ENCODE results near the gene NGB.

NGB gene

DNA sequence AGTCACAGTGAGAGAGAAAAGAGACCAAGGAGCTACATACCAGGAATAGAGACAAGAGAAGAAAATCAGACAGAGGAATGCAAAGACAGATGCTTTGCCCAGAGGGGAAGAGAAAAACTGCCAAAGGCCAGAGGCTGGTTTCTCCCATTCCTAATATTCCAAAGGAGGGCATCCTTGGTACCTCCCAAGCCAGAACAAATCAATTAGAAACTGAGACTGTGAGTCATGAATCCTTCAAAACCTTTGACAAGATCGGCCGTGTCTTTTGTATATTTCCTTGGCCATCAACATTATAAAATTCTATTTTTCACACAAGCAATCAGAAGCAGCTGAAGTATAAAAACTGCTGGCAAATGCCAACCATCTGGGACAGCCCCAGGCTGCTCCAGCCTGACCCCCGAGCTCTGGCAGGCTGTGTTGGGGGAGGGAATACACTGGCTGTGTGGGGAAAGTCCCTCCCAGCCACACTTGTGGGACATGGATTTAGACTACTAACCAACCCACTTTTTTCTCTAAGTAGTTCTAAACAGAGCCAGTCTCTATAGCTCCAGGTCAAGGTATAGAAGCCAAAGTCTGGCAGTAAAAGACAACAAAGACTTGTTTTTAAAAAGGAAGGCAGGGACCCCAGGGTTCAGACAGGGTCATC lies 36.0 kb upstream of the NGB start:
- H3K4me1 Mint-ChIP-seq (ENCODE audit: low read depth): peaks cover 12% of the 10 kb centered on the region
- no peak for DNase-seq (ENCODE audit: low spot score)
- H3K27me3 Mint-ChIP-seq (ENCODE audit: low read depth): no peaks in the 10 kb centered on the region
- H3K9me3 Mint-ChIP-seq: no peaks in the 10 kb centered on the region
- no peak overlapping the region for H3K27ac Mint-ChIP-seq
- no peaks in the 10 kb centered on the region for H3K36me3 Mint-ChIP-seq (ENCODE audit: low read depth)
- H3K4me3 Mint-ChIP-seq: no peak overlapping the region

DNA sequence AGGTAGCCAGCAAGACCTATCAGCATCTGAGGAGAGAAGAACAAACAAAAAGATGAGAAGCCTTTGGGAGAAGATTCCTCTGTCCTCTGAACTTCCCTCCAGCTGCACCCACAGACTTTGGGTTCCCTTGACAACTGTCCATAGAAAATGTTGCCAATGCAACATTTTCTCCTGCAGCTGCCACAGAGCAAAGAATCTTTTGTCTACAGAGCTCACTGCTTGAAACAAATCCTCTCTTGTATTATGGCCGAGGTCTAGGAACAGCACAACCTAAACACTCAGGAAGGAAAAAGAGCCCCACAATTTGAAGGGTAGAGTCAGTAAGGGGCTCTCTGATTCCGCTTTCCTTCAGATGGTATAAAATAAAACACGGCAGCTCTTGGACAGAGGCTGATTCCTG lies 35.4 kb upstream of the NGB start:
- no peak overlapping the region for H3K4me3 Mint-ChIP-seq
- peaks cover 12% of the 10 kb centered on the region for H3K4me1 Mint-ChIP-seq (ENCODE audit: low read depth)
- DNase-seq (ENCODE audit: low spot score): no peak
- H3K27ac Mint-ChIP-seq: no peak overlapping the region
- no peaks in the 10 kb centered on the region for H3K27me3 Mint-ChIP-seq (ENCODE audit: low read depth)
- no peaks in the 10 kb centered on the region for H3K36me3 Mint-ChIP-seq (ENCODE audit: low read depth)
- no peaks in the 10 kb centered on the region for H3K9me3 Mint-ChIP-seq

DNA sequence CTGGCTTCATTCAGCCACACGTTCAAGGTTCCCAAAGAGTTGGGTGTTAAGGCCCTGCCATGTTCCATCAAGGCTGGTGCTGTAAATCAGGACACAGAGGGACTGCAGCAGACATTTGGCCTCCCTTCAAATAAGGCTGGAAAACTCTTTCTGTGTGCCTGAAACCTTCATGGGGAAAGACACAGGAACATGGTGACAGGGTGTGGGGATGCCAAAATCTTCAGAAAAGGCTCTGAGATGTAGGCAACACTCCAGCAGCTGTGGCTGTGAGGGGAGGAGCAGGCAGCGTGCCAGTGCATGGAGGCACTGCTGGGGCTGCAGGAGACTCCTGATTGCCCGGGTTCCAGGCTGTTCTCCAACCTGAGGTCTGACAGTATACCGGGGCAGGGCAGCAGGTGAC lies 34.7 kb upstream of the NGB start:
- H3K9me3 Mint-ChIP-seq: no peaks in the 10 kb centered on the region
- H3K36me3 Mint-ChIP-seq (ENCODE audit: low read depth): no peaks in the 10 kb centered on the region
- peaks cover 12% of the 10 kb centered on the region for H3K4me1 Mint-ChIP-seq (ENCODE audit: low read depth)
- no peak for DNase-seq (ENCODE audit: low spot score)
- H3K4me3 Mint-ChIP-seq: no peak overlapping the region
- no peak overlapping the region for H3K27ac Mint-ChIP-seq
- no peaks in the 10 kb centered on the region for H3K27me3 Mint-ChIP-seq (ENCODE audit: low read depth)

GRCh38 chr14:77303417-77304156 lies 32.6 kb upstream of the NGB start:
- H3K4me3 Mint-ChIP-seq: peak overlapping the region; percentile 1
- H3K36me3 Mint-ChIP-seq (ENCODE audit: low read depth): no peaks in the 10 kb centered on the region
- DNase-seq (ENCODE audit: low spot score): peak; percentile 78
- peak overlapping the region; percentile 46 for H3K27ac Mint-ChIP-seq
- peaks cover 12% of the 10 kb centered on the region for H3K4me1 Mint-ChIP-seq (ENCODE audit: low read depth)
- H3K27me3 Mint-ChIP-seq (ENCODE audit: low read depth): no peaks in the 10 kb centered on the region
- no peaks in the 10 kb centered on the region for H3K9me3 Mint-ChIP-seq

- H3K4me3 Mint-ChIP-seq: no peak overlapping the region
- peak; percentile 78 for DNase-seq (ENCODE audit: low spot score)
- peaks cover 12% of the 10 kb centered on the region for H3K4me1 Mint-ChIP-seq (ENCODE audit: low read depth)
- H3K9me3 Mint-ChIP-seq: no peaks in the 10 kb centered on the region
- no peaks in the 10 kb centered on the region for H3K36me3 Mint-ChIP-seq (ENCODE audit: low read depth)
- H3K27me3 Mint-ChIP-seq (ENCODE audit: low read depth): no peaks in the 10 kb centered on the region
- H3K27ac Mint-ChIP-seq: no peak overlapping the region
These were observed 31.9 kb upstream of the NGB start for GRCh38 chr14:77302926-77303325.

DNA sequence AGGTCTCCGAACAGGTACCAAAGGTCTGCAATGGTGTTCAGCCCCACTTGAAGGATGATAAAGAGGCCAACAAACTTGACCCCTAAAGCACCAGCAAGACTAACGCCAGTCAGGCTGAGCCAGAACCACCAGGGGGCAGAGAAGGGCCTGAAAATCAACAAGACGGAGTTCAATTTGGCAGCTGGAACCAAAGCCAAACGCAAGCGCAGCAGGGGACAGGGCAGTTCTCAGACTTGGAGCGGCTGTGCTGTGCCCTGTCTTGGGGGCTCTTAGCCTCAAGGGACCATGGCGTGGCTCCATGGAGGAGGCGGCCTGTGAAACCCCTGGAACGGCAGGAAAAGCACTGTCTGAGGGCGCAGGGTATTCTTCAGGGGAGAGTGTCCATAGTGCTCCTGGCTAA lies 30.1 kb upstream of the NGB start:
- DNase-seq (ENCODE audit: low spot score): peak; percentile 51
- H3K4me3 Mint-ChIP-seq: no peak overlapping the region
- H3K27me3 Mint-ChIP-seq (ENCODE audit: low read depth): no peaks in the 10 kb centered on the region
- H3K36me3 Mint-ChIP-seq (ENCODE audit: low read depth): no peaks in the 10 kb centered on the region
- H3K4me1 Mint-ChIP-seq (ENCODE audit: low read depth): peaks cover 12% of the 10 kb centered on the region
- no peak overlapping the region for H3K27ac Mint-ChIP-seq
- no peaks in the 10 kb centered on the region for H3K9me3 Mint-ChIP-seq

GRCh38 chr14:77299771-77300170 lies 28.8 kb upstream of the NGB start:
- Mint-ChIP-seq H3K27me3 (ENCODE audit: low read depth) (no peaks in the 10 kb centered on the region), H3K36me3 (ENCODE audit: low read depth) (no peaks in the 10 kb centered on the region), H3K4me1 (ENCODE audit: low read depth) (peaks cover 12% of the 10 kb centered on the region), H3K9me3 (no peaks in the 10 kb centered on the region), H3K4me3 (no peak overlapping the region), H3K27ac (no peak overlapping the region)
- no peak for DNase-seq (ENCODE audit: low spot score)

- no peaks in the 10 kb centered on the region for H3K27me3 Mint-ChIP-seq (ENCODE audit: low read depth)
- no peak for DNase-seq (ENCODE audit: low spot score)
- H3K4me3 Mint-ChIP-seq: no peak overlapping the region
These were observed 25.9 kb upstream of the NGB start for GRCh38 chr14:77296906-77297305.

GRCh38 chr14:77296155-77296554 lies 25.1 kb upstream of the NGB start:
- Mint-ChIP-seq H3K27me3 (ENCODE audit: low read depth) (no peaks in the 10 kb centered on the region), H3K27ac (no peak overlapping the region), H3K36me3 (ENCODE audit: low read depth) (no peaks in the 10 kb centered on the region), H3K9me3 (no peaks in the 10 kb centered on the region), H3K4me3 (no peak overlapping the region), H3K4me1 (ENCODE audit: low read depth) (no peaks in the 10 kb centered on the region)
- no peak for DNase-seq (ENCODE audit: low spot score)

More at GRCh38 chr14:77296906-77297305, 25.9 kb upstream of the NGB start:
- H3K27ac Mint-ChIP-seq: no peak overlapping the region
- no peaks in the 10 kb centered on the region for H3K4me1 Mint-ChIP-seq (ENCODE audit: low read depth)
- no peaks in the 10 kb centered on the region for H3K9me3 Mint-ChIP-seq
- no peaks in the 10 kb centered on the region for H3K36me3 Mint-ChIP-seq (ENCODE audit: low read depth)

DNA sequence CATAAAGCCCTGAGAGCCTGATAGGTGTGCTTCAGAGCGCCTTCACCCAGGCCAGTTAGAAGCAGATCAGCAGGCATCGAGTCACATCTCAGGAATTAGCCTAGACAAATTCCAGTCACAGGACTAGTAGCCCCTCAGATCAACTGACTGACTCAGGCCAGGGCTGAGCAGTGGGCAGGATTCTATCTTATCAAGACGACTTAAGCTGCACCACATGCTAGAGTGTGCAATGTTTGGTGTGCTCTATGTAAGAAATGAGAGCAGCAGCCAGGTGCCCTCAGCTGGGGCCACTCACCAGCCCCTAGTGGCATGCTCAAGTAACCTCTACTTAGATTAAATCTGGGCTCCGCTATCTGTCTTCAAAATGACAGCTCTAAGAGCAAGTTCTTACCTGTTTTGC lies 19.7 kb upstream of the NGB start:
- H3K36me3 Mint-ChIP-seq (ENCODE audit: low read depth): no peaks in the 10 kb centered on the region
- no peaks in the 10 kb centered on the region for H3K9me3 Mint-ChIP-seq
- H3K27me3 Mint-ChIP-seq (ENCODE audit: low read depth): no peaks in the 10 kb centered on the region
- H3K4me3 Mint-ChIP-seq: no peak overlapping the region
- no peak for DNase-seq (ENCODE audit: low spot score)
- H3K4me1 Mint-ChIP-seq (ENCODE audit: low read depth): no peaks in the 10 kb centered on the region
- no peak overlapping the region for H3K27ac Mint-ChIP-seq

DNA sequence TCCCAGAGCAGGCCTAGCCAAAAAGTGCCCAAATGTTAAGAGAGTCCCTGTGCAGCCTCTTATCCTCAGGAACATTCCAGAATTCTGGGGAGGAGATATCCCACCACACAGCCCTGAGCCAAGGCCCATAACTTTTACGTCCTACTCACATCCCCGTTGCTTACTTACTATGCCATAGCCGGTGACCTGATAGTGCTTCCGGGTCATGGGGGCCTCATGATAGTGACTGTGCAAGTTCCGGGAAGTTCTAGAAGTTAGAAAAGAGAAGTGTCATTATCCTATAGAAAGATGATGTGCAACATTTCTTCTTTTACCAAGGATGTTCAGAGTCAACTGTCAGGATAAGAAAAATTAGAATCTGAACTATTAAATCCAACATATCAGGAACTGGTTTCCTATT lies 15.6 kb upstream of the NGB start:
- Mint-ChIP-seq H3K4me1 (ENCODE audit: low read depth) (no peaks in the 10 kb centered on the region), H3K27ac (no peak overlapping the region), H3K36me3 (ENCODE audit: low read depth) (peaks cover 3% of the 10 kb centered on the region), H3K9me3 (no peaks in the 10 kb centered on the region), H3K27me3 (ENCODE audit: low read depth) (no peaks in the 10 kb centered on the region), H3K4me3 (no peak overlapping the region)
- no peak for DNase-seq (ENCODE audit: low spot score)

- no peak overlapping the region for H3K4me3 Mint-ChIP-seq
These were observed 13.5 kb upstream of the NGB start for GRCh38 chr14:77284466-77284865.

DNA sequence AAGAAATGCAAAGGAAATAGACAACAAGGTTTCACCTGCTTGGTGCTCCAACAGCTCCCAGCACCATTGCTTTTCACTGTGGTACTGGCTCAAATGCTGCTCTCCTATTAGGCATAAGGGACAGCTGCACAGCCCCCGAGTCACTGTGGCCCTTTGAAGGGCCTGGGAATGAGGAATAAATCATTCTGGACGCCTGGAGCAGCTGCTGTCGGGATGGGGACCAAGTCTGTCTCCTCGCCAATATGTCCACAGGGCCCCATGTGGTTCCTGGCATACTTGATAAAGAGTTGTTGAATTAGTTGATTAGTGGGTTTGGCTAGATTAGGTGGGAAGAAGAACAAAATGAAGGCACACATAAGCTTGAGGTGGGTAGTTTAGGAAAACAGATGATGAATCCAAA lies 13.1 kb upstream of the NGB start:
- no peaks in the 10 kb centered on the region for H3K27me3 Mint-ChIP-seq (ENCODE audit: low read depth)
- H3K4me1 Mint-ChIP-seq (ENCODE audit: low read depth): no peaks in the 10 kb centered on the region
- no peak overlapping the region for H3K27ac Mint-ChIP-seq
- peaks cover 3% of the 10 kb centered on the region for H3K36me3 Mint-ChIP-seq (ENCODE audit: low read depth)
- H3K4me3 Mint-ChIP-seq: no peak overlapping the region
- DNase-seq (ENCODE audit: low spot score): no peak
- H3K9me3 Mint-ChIP-seq: no peaks in the 10 kb centered on the region

More at GRCh38 chr14:77284466-77284865, 13.5 kb upstream of the NGB start:
- no peaks in the 10 kb centered on the region for H3K27me3 Mint-ChIP-seq (ENCODE audit: low read depth)
- no peak for DNase-seq (ENCODE audit: low spot score)
- peaks cover 3% of the 10 kb centered on the region for H3K36me3 Mint-ChIP-seq (ENCODE audit: low read depth)
- no peaks in the 10 kb centered on the region for H3K9me3 Mint-ChIP-seq
- H3K4me1 Mint-ChIP-seq (ENCODE audit: low read depth): no peaks in the 10 kb centered on the region
- H3K27ac Mint-ChIP-seq: no peak overlapping the region

DNA sequence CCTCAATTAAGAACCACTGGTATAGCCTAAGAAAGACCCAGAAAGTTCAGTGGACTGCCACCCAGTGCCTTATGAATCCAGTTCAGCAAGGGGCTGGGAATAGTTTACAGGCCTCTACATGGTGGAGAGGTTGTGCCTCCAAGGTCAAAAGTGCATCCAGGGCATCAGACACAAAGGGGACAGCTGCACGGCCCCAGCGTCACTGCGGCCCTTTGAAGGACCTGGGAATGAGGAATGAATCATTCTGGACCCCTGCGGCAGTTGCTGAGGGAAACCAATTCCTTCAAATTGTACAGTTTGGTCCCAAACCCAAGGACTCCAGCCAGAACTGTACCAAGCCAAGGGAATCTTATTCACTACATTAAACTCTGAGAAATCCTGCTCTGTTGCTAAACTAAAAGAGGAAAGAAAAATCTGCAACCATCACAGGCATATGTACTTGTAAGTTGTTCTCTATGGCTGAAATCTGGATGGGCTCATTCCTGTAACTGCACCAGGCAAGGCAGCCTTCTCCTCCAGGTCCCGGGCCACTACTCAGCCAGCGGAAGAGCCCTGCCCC lies 10.9 kb upstream of the NGB start:
- no peak overlapping the region for H3K4me3 Mint-ChIP-seq
- H3K27me3 Mint-ChIP-seq (ENCODE audit: low read depth): no peaks in the 10 kb centered on the region
- H3K36me3 Mint-ChIP-seq (ENCODE audit: low read depth): peaks cover 3% of the 10 kb centered on the region
- no peak overlapping the region for H3K27ac Mint-ChIP-seq
- H3K4me1 Mint-ChIP-seq (ENCODE audit: low read depth): no peaks in the 10 kb centered on the region
- no peak for DNase-seq (ENCODE audit: low spot score)
- no peaks in the 10 kb centered on the region for H3K9me3 Mint-ChIP-seq

Measured in T-helper 2 cell treated with Interferon-gamma antibody and Interleukin-4, amounts not matched to agents 5 μg/mL and 100 μg/mL, for 36 hours (primary cell).